HepG2 (cell line): Measurements from ENCODE around the gene UQCRC2. TPM values are rescaled to one million over a fixed set of nuclear protein-coding genes. Genes with fewer than 3 reads are reported as not detected.
A peak's percentile ranks its signal among the peaks of the same experiment; 100 is the strongest.

Experiments used
- GATA4 ChIP-seq: sonication (generic); IDR thresholded peaks from 2 replicates; pipeline ENCODE4 v1.6.1; 2016; ENCODE audit warnings: antibody characterized with exemption, low read depth, borderline replicate concordance
- HNF4G ChIP-seq, 2 experiments: sonication (generic) in 1 of 2; formaldehyde crosslinking in 1 of 2; IDR thresholded peaks; 2 replicates each; pipeline versions ENCODE4 v1.4.0 to v1.6.1; 2011 to 2020; ENCODE audit warnings: borderline replicate concordance in 2 of 2, low read depth in 2 of 2, mild to moderate bottlenecking in 2 of 2, low read length in 1 of 2, missing genetic modification reagents in 1 of 2, moderate library complexity in 1 of 2
- IKZF1 ChIP-seq: fragments of 450-650 bp; IDR thresholded peaks from 2 replicates; pipeline ENCODE4 v1.7.1; 2016
- KAT2B ChIP-seq: fragments of 150-350 bp; IDR thresholded peaks from 2 replicates; pipeline ENCODE4 v1.6.1; 2014; ENCODE audit warnings: low read depth, low read length, borderline replicate concordance
- KDM5B ChIP-seq: sonication (generic); formaldehyde crosslinking; IDR thresholded peaks from 2 replicates; pipeline ENCODE4 v1.4.0; 2020; ENCODE audit warnings: missing genetic modification reagents, mild to moderate bottlenecking, borderline replicate concordance
- MEF2D ChIP-seq: sonication (generic); formaldehyde crosslinking; IDR thresholded peaks from 2 replicates; pipeline ENCODE4 v1.5.1; 2020; ENCODE audit warnings: mild to moderate bottlenecking, missing genetic modification reagents
- RFX3 ChIP-seq: IDR thresholded peaks from 2 replicates; pipeline ENCODE4 v1.6.1; 2016; ENCODE audit warnings: missing biosample characterization, missing genetic modification reagents
- ZNF589 ChIP-seq: sonication (generic); formaldehyde crosslinking; conservative IDR thresholded peaks from 2 replicates; pipeline ENCODE4 v1.8.0; 2022; ENCODE audit warnings: mild to moderate bottlenecking, moderate library complexity, missing genetic modification reagents
- ZNF780A ChIP-seq: sonication (generic); formaldehyde crosslinking; IDR thresholded peaks from 2 replicates; pipeline ENCODE4 v1.8.0; 2022; ENCODE audit warnings: mild to moderate bottlenecking, missing genetic modification reagents, moderate library complexity
- ZSCAN21 ChIP-seq: sonication (generic); formaldehyde crosslinking; IDR thresholded peaks from 2 replicates; pipeline ENCODE4 v1.8.0; 2022; ENCODE audit warnings: mild to moderate bottlenecking, missing genetic modification reagents, moderate library complexity, borderline replicate concordance
- polyA plus RNA-seq, 8 experiments: library from polyadenylated mRNA; depleted of rRNA in 3 of 8; stranded (reverse) in 7 of 8; unstranded in 1 of 8; fragments of >200 nt; fragmentation: Illumina TruSeq in 4 of 8; extraction: Trizol in 4 of 8; gene quantifications; 2 replicates each; pipeline versions ENCODE4 v1.2.1 to v1.2.3, GENCODE V29; 2011 to 2016; ENCODE audit warnings: low read depth in 4 of 8, missing spikeins in 1 of 8, mixed read lengths in 1 of 8; ENCODE audit not compliant: insufficient read depth in 1 of 8
- total RNA-seq, 5 experiments: library from RNA; depleted of rRNA; stranded (reverse); fragments of >200 nt; fragmentation: Illumina TruSeq; extraction: Trizol; gene quantifications; 2 replicates each; pipeline ENCODE4 v1.2.3, GENCODE V29; 2016; ENCODE audit warnings: low read depth in 1 of 5
- TF ChIP-seq, protein P1 (sequence below): sonication (generic); IDR thresholded peaks from 2 replicates; pipeline ENCODE4 v1.6.1; 2016; ENCODE audit warnings: low read depth, borderline replicate concordance
- TF ChIP-seq, protein P2 (sequence below): sonication (generic); formaldehyde crosslinking; IDR thresholded peaks from 2 replicates; pipeline ENCODE4 v1.4.0; 2020; ENCODE audit warnings: missing genetic modification reagents
- TF ChIP-seq, protein P3 (sequence below): sonication (generic); formaldehyde crosslinking; IDR thresholded peaks from 2 replicates; pipeline ENCODE4 v1.5.1; 2020; ENCODE audit warnings: missing genetic modification reagents, mild to moderate bottlenecking, borderline replicate concordance

Gene UQCRC2
- total and polyA plus RNA-seq, 2 of the 13 experiments (the other 11 are each of a cell fraction or from before 2014, with no cell fraction given), result 442 to 536 TPM

DNA sequence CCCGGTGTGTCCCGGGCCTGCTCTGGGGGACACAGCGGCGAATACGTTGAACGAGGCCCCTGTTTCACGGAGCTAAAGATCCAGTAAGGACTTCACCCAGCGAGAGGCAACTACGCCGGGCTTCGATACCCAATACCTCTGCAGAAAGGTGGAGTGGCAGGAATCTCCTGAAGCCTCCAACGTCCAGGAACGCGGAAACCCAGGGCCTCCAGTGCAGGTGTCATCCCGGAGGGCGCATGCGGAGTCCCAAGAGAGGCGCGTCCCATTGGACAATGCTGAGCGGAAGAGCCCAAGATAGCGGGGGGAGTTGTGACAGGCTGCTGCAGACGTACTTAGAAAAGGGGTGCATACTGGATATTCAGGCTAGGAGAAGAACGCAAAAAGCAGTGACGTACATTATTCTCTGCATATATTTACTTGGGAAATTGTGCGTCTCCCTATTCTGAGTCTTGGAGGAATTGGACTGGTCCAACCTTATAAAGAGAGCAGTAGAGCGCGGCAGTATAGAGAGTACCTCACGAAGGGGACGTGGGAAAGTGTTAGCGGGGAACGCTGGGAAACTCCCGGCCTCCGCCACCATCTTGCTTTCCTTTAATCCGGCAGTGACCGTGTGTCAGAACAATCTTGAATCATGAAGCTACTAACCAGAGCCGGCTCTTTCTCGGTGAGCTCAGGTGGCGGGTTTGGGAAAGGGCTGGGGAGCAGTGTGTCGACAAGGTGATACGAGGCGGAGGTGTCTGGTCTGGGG is at the start of gene UQCRC2 (continued):
- TF ChIP-seq, protein P1, sequence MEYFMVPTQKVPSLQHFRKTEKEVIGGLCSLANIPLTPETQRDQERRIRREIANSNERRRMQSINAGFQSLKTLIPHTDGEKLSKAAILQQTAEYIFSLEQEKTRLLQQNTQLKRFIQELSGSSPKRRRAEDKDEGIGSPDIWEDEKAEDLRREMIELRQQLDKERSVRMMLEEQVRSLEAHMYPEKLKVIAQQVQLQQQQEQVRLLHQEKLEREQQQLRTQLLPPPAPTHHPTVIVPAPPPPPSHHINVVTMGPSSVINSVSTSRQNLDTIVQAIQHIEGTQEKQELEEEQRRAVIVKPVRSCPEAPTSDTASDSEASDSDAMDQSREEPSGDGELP, result peak; percentile 31; the same call in 1 of the 2 replicates
- TF ChIP-seq ZNF780A (no peak), ZNF589 (no peak; the same call in 1 of the 2 replicates), RFX3 (CRISPR knock-in tag) (peak; percentile 38; the same call in 1 of the 2 replicates), KAT2B (no peak), KDM5B (peak; percentile 98), ZSCAN21 (CRISPR knock-in tag) (peak; percentile 70; the same call in 1 of the 2 replicates), HNF4G (IDR thresholded peaks at IDR 0.05; ENCODE audit: borderline replicate concordance, low read depth, low read length) (peak; percentile 5; the same call in 1 of the 2 replicates), HNF4G (CRISPR knock-in tag; IDR thresholded peaks at IDR 0.05; ENCODE audit: borderline replicate concordance, low read depth) (no peak; the same call in 1 of the 2 replicates), IKZF1 (no peak), GATA4 (peak; percentile 64), MEF2D (CRISPR knock-in tag) (peak; percentile 24)
- TF ChIP-seq, protein P2, sequence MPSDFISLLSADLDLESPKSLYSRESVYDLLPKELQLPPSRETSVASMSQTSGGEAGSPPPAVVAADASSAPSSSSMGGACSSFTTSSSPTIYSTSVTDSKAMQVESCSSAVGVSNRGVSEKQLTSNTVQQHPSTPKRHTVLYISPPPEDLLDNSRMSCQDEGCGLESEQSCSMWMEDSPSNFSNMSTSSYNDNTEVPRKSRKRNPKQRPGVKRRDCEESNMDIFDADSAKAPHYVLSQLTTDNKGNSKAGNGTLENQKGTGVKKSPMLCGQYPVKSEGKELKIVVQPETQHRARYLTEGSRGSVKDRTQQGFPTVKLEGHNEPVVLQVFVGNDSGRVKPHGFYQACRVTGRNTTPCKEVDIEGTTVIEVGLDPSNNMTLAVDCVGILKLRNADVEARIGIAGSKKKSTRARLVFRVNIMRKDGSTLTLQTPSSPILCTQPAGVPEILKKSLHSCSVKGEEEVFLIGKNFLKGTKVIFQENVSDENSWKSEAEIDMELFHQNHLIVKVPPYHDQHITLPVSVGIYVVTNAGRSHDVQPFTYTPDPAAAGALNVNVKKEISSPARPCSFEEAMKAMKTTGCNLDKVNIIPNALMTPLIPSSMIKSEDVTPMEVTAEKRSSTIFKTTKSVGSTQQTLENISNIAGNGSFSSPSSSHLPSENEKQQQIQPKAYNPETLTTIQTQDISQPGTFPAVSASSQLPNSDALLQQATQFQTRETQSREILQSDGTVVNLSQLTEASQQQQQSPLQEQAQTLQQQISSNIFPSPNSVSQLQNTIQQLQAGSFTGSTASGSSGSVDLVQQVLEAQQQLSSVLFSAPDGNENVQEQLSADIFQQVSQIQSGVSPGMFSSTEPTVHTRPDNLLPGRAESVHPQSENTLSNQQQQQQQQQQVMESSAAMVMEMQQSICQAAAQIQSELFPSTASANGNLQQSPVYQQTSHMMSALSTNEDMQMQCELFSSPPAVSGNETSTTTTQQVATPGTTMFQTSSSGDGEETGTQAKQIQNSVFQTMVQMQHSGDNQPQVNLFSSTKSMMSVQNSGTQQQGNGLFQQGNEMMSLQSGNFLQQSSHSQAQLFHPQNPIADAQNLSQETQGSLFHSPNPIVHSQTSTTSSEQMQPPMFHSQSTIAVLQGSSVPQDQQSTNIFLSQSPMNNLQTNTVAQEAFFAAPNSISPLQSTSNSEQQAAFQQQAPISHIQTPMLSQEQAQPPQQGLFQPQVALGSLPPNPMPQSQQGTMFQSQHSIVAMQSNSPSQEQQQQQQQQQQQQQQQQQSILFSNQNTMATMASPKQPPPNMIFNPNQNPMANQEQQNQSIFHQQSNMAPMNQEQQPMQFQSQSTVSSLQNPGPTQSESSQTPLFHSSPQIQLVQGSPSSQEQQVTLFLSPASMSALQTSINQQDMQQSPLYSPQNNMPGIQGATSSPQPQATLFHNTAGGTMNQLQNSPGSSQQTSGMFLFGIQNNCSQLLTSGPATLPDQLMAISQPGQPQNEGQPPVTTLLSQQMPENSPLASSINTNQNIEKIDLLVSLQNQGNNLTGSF (CRISPR knock-in tag), result peak; percentile 13
- TF ChIP-seq, protein P3, sequence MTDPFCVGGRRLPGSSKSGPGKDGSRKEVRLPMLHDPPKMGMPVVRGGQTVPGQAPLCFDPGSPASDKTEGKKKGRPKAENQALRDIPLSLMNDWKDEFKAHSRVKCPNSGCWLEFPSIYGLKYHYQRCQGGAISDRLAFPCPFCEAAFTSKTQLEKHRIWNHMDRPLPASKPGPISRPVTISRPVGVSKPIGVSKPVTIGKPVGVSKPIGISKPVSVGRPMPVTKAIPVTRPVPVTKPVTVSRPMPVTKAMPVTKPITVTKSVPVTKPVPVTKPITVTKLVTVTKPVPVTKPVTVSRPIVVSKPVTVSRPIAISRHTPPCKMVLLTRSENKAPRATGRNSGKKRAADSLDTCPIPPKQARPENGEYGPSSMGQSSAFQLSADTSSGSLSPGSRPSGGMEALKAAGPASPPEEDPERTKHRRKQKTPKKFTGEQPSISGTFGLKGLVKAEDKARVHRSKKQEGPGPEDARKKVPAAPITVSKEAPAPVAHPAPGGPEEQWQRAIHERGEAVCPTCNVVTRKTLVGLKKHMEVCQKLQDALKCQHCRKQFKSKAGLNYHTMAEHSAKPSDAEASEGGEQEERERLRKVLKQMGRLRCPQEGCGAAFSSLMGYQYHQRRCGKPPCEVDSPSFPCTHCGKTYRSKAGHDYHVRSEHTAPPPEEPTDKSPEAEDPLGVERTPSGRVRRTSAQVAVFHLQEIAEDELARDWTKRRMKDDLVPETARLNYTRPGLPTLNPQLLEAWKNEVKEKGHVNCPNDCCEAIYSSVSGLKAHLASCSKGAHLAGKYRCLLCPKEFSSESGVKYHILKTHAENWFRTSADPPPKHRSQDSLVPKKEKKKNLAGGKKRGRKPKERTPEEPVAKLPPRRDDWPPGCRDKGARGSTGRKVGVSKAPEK, result no peak
